Lower lobe of right lung (tissue), 2 donors: ENCODE data around the gene P2RY12. TPM values are rescaled to one million over a fixed set of nuclear protein-coding genes. Genes with fewer than 3 reads are reported as not detected.

Experiments used
- ATAC-seq, 2 donors: fragments of 200-7000 bp; cut with Tn5 transposase; one replicate each; pipeline ENCODE4 v1.9.1; 2020 to 2022; ENCODE audit warnings: mild to moderate bottlenecking in 2 of 2, moderate library complexity in 2 of 2
- DNase-seq: peaks from one replicate; pipeline ENCODE4 v3.0.0-alpha.2; 2020
- H3K27ac ChIP-seq: fragments of 200-600 bp; one replicate; pipeline ENCODE4 v1.8.0; 2022
- H3K27me3 ChIP-seq: fragments of 200-600 bp; one replicate; pipeline ENCODE4 v1.8.0; 2022; ENCODE audit warnings: low read depth
- H3K36me3 ChIP-seq: fragments of 200-600 bp; one replicate; pipeline ENCODE4 v1.8.0; 2022; ENCODE audit warnings: mild to moderate bottlenecking
- H3K4me1 ChIP-seq: fragments of 200-600 bp; one replicate; pipeline ENCODE4 v1.8.0; 2022
- H3K4me3 ChIP-seq: fragments of 200-600 bp; one replicate; pipeline ENCODE4 v1.8.0; 2022; ENCODE audit warnings: mild to moderate bottlenecking
- H3K9me3 ChIP-seq: fragments of 200-600 bp; one replicate; pipeline ENCODE4 v1.8.0; 2022
- CTCF ChIP-seq: fragments of 200-600 bp; IDR thresholded peaks from one replicate; pipeline ENCODE4 v1.8.0; 2022; ENCODE audit warnings: antibody characterized with exemption, mild to moderate bottlenecking
- intact Hi-C: fragments of 100-400 bp; cut with DNase I; formaldehyde crosslinking; loops from one replicate; pipeline ENCODE4 v1.11.0; 2022
- total RNA-seq: library from RNA; stranded (reverse); fragmentation: NEBNext Ultra II Directional; extraction: Animal tissue kit (Norgen Biotek cat#: 25700); gene quantifications from one replicate; pipeline ENCODE4 v1.2.1, GENCODE V29; 2021
- donor health status: DM: no; HTN: yes; CAD: no; lungs with severe emphysema.

Gene P2RY12
- total RNA-seq, 1 donor from 2014 or later: 6.2 TPM

DNA sequence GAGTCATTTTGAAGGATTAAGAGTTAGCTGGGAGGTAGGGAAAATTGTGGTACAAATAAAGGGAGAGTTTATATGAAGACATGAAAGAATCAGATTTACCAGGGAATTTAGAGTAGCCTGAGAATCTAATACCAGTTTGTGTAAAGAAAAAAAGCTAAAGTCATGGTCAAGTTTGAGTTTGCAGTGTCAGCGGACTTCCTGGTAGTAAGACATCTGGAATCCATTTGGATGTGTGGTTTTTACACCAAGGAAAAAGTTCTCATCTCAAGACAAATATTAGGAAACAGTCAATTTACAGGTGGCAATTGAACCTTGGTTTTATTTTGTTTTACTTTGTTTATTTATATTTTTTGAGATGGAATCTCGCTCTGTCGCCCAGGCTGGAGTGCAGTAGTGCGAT is 1.5 kb upstream of the P2RY12 start:
- Histone ChIP-seq H3K27me3 (no peaks in the 10 kb centered on the region), H3K27ac (no peak overlapping the region), H3K9me3 (no peaks in the 10 kb centered on the region), H3K4me3 (no peak overlapping the region), H3K4me1 (peaks cover 12% of the 10 kb centered on the region), H3K36me3 (no peaks in the 10 kb centered on the region)
- DNase-seq (no peak), ATAC-seq (no peak)
- no peak for TF ChIP-seq CTCF
- intact Hi-C loops: no loop called here

DNA sequence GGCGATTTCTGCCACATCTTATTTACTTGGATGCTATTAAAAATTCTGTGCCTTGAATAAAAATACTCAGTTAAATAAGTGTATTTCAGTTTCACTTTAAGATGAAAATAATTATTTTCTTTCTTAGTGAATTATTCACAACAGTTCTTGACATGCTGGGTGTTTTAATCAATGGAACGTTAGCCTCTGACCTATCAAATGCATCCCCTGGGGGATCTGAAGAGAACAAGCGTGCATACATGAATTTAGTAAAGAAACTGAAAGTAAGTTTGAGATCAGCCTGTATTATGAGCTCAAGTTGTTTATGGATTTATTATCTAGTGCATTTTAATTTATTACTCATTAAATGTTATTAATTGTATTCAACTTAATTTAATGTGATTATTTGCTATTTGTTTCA is 597 bp downstream of the P2RY12 start:
- Histone ChIP-seq H3K27ac (no peak overlapping the region), H3K9me3 (no peaks in the 10 kb centered on the region), H3K36me3 (no peaks in the 10 kb centered on the region), H3K27me3 (no peaks in the 10 kb centered on the region), H3K4me1 (peaks cover 12% of the 10 kb centered on the region), H3K4me3 (peak overlapping the region; percentile 39)
- no peak for TF ChIP-seq CTCF
- DNase-seq: no peak
- intact Hi-C loops: no loop called here
- no peak for ATAC-seq

- H3K4me3 ChIP-seq: peak overlapping the region; percentile 39
- intact Hi-C loops: no loop called here
Measured at GRCh38 chr3:151383111-151383510, 1.4 kb downstream of the P2RY12 start.

DNA sequence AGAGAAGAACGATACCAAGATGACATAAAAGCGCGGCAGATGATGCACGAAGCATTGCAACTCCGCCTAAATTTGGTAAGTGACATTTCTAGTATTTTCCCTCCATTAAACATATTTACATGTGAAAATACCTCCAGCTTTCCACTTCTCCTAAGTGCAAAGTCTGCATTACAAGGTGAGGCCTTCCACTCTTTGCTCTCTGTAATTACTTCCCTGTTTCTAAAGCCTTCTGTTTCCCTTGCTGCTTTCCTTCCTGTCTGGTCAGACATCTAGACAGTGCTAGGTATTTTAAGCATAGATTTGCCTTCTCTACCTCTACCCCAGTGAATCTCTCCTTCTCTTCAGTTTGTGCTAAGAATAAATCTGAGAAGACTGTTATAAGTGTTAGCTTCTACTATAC is 1.9 kb downstream of the P2RY12 start:
- H3K4me3 ChIP-seq: no peak overlapping the region
- no peak for DNase-seq
- no peaks in the 10 kb centered on the region for H3K9me3 ChIP-seq
- intact Hi-C loops: no loop called here
- no peak for TF ChIP-seq CTCF
- no peak overlapping the region for H3K27ac ChIP-seq
- no peak for ATAC-seq
- H3K27me3 ChIP-seq: no peaks in the 10 kb centered on the region
- H3K36me3 ChIP-seq: no peaks in the 10 kb centered on the region
- H3K4me1 ChIP-seq: peaks cover 12% of the 10 kb centered on the region

More at GRCh38 chr3:151383111-151383510, 1.4 kb downstream of the P2RY12 start:
- ATAC-seq (no peak), DNase-seq (no peak)
- H3K9me3 ChIP-seq: no peaks in the 10 kb centered on the region
- TF ChIP-seq CTCF: no peak
- no peaks in the 10 kb centered on the region for H3K36me3 ChIP-seq
- H3K27ac ChIP-seq: no peak overlapping the region
- H3K4me1 ChIP-seq: peaks cover 12% of the 10 kb centered on the region
- H3K27me3 ChIP-seq: no peaks in the 10 kb centered on the region

- Histone ChIP-seq H3K36me3 (no peaks in the 10 kb centered on the region), H3K27ac (no peak overlapping the region), H3K4me1 (peaks cover 6% of the 10 kb centered on the region), H3K27me3 (no peaks in the 10 kb centered on the region), H3K4me3 (no peak overlapping the region), H3K9me3 (no peaks in the 10 kb centered on the region)
- ATAC-seq: peak; percentile 49 to 65
- DNase-seq: no peak
- TF ChIP-seq CTCF: peak; percentile 45
- intact Hi-C loops: no loop called here
Measured at GRCh38 chr3:151379083-151379734, 5.3 kb downstream of the P2RY12 start.
